ENCODE data around the gene OR10G3. TPM values are rescaled to one million over a fixed set of nuclear protein-coding genes. Genes with fewer than 3 reads are reported as not detected.

OR10G3 gene
- total RNA-seq, 1 experiment from 2014 or later = not detected

GRCh38 chr14:21536418-21537089 lies 43.3 kb downstream of the OR10G3 start:
- no peak for DNase-seq (ENCODE audit: extremely low read depth, low read depth)

- no peak for DNase-seq (ENCODE audit: extremely low read depth, low read depth)
Measured at GRCh38 chr14:21535545-21536417, 44.1 kb downstream of the OR10G3 start.

DNA sequence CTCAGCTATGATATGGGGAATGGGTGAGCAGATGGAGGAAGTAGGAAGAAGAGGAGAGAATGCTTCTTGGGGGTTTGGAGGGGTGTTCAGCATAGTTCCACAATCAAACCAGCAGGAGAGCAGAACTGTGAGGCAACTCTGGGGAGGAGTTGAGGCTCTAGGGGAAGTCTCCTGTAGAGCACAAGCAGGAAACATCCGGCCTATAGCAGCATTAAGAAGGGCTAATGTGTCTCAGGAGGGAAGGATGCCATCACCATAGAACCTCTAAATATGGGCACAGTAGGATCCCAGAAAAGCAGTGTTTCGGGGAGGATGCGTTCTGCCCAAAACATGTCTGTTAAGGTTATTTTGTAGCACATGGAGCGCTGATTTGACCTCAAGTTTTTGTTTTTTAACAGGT lies 45.3 kb downstream of the OR10G3 start:
- DNase-seq (ENCODE audit: extremely low read depth, low read depth) = no peak

DNA sequence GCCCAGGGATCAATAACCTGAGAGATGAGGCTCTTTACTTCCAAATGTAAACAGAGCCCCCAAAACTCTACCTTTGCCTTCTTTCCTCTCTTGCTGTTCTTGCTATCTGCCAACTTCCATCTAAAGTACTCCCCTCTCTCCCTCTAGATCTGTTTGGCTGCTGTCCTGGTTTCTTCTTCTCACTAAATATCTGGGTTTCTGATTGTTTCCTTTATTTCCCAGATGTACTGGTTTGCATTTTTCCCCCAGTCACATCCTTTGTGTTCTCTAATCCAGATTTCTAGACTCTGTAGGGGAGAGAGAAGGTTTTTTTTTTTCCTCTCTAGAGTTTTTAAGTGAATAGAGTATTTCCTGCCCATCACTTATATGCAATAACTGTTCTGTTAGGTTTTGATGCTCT lies 46.6 kb downstream of the OR10G3 start:
- DNase-seq (ENCODE audit: extremely low read depth, low read depth) = no peak

- DNase-seq (ENCODE audit: extremely low read depth, low read depth) = no peak
Measured at GRCh38 chr14:21529515-21529914, 50.4 kb downstream of the OR10G3 start.

- no peak for DNase-seq (ENCODE audit: extremely low read depth, low read depth)
Measured at GRCh38 chr14:21528381-21529348, 51.2 kb downstream of the OR10G3 start.

- DNase-seq (ENCODE audit: extremely low read depth, low read depth) = no peak
Measured at GRCh38 chr14:21527318-21527679, 52.6 kb downstream of the OR10G3 start.

DNA sequence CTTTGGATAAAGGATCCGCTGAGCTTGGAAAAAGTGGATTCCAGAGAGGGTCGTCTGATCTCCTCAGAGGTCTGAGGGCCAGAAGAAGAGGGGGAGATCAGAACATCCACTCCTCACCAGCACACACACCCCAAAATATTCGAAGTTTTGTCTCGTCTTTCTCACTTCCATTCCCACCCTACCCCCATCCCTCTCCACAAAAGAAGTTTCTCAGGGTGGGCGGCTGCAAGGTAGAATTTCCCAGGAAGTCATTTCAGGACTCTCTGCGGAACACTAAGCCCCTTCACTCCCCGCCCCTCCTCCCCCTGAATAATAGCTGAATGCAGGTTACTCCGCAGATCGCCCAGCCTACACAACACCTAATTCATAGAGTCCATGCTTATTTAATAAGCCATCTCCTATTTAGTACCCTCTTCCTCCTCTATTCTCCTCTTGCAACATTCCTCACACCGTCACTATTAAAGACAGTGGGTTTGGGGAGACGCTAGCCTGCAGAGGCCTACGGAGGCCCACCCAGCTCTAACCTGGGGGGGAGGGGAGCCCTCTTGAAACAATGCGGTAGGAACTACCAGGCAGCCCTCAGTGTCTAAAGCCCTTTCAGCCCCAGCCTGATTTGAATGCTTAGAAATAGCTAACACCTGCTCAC lies 53.1 kb downstream of the OR10G3 start:
- no peak for DNase-seq (ENCODE audit: extremely low read depth, low read depth)

- no peak for DNase-seq (ENCODE audit: extremely low read depth, low read depth)
Measured at GRCh38 chr14:21525962-21526671, 53.8 kb downstream of the OR10G3 start, which contains the start of gene SALL2. Gene SALL2, minus strand, starts transcription at chr14:21526346. Its CDS starts 219 bp downstream, at chr14:21526127.

DNA sequence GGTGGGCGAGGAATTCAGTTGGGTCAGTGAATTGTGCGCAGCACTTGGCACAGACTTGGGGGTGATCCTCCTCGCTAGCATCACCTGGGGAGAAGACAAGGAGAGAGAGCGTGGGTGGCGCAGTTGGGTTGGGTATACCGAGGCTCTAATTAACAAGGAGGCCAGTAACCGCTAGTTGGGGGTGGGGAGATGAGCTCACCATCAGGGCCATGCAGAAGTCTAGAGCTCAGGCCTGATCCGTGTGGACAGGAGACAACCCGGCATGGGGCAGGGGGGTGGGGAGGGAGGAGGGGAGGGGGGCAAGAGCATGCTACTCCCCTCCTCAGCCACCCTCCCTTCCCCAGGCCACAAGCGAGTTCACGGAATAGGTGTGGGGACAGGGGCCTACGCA lies 54.3 kb downstream of the OR10G3 start:
- no peak for DNase-seq (ENCODE audit: extremely low read depth, low read depth)

DNA sequence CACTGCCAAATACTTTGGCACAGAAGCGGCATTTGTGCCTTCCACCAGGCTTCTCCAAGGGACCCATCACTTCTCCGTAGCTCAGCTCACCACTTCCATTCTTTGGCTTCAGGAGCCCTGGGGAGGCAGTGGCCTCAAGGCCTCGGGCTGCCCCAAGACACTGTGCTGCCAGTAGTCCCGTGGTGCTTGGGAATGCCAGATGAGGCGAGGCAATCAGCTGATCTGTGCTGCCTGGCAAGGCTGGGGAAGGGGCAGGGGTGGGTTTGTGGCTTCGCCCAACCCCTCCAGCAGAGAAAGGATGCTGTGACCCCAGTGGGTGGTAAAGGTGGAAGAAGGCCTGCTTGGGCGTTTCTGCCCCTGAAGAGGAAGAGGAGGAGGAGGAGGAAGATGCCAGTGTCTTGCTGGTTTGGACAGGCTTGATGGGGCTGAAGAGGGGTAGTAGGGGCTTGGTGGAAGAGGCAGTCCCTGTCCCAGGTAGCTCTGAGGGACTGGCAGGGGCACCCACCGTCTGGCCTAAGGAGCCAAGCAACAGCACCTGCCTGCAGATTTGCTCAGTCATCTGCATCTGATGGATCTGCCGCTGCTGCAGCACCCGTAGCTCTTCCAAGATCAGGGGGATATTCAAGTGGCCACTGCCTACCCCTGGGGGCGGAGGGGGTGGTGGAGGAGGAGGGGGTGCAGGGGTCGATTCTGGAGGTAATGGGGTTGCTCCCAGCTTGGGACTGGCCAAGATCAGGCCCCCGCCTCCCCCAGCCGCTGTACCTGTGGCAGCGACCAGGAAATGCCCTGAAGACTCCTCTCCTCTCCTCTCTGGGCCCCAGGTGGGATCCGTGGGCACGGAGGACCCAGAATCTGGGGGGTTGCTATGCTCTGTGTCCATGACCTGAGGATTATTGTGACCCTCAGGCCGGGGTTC lies 55.0 kb downstream of the OR10G3 start:
- no peak for DNase-seq (ENCODE audit: extremely low read depth, low read depth)

GRCh38 chr14:21523203-21523602 lies 56.7 kb downstream of the OR10G3 start:
- DNase-seq (ENCODE audit: extremely low read depth, low read depth) = no peak

GRCh38 chr14:21521501-21521900 lies 58.4 kb downstream of the OR10G3 start:
- no peak for DNase-seq (ENCODE audit: extremely low read depth, low read depth)

DNA sequence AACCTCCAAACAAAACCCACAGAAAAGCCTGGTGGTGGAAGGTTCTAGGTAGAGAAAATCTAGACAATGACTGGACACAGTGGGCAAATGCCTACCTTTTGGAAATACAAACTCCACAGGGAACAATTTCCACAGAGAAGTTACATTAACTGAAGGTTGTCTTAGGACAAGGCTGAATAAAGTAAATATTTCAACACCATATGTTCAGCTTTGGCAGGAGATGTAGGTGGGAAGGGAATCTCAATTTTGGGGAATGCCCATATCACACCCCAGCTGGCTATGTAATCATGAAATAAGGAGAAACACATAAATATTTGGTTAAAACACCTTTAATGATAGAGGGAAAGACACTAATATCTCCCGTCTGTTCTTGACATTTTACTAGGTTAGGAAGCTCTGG lies 59.1 kb downstream of the OR10G3 start:
- DNase-seq (ENCODE audit: extremely low read depth, low read depth) = no peak

DNA sequence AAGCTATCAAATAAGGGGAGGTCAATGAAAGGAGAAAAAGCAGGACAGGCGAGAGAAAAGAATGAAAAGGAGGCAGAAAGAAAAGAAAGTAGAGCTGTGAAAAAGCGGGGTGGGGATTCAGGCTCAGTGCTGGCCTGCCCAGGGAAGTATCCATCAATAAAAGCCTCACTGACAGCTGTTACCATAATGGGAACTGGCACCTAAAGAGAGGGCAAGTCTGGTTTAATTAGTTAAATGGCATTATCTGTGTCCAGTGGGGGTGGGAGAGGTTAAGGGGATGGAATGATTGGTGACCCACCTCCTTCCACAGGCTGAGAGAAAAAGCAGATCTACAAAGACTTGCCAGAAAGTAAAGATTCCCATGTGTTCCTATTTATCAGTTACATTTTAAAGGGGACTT lies 61.2 kb downstream of the OR10G3 start:
- DNase-seq (ENCODE audit: extremely low read depth, low read depth) = no peak
